Neural progenitor cell (in vitro differentiated cells): ENCODE results near the gene ALPK1. TPM values are rescaled to one million over a fixed set of nuclear protein-coding genes. Genes with fewer than 3 reads are reported as not detected.

Experiments
- DNase-seq: peaks from one replicate; pipeline ENCODE4 v3.0.0-alpha.2; 2016; ENCODE audit warnings: low spot score
- H2AFZ ChIP-seq: fragments of 200-600 bp; sonication (generic); replicated peaks from 2 replicates; pipeline ENCODE4 v1.6.1; 2016; ENCODE audit warnings: antibody characterized with exemption
- H3F3A ChIP-seq: fragments of 200-600 bp; sonication (generic); 2 replicates; pipeline ENCODE4 v1.6.1; 2016; ENCODE audit warnings: antibody characterized with exemption, low read depth
- H3K27ac ChIP-seq: fragments of 200-600 bp; sonication (generic); 2 replicates; pipeline ENCODE4 v1.5.1; 2016; ENCODE audit warnings: mild to moderate bottlenecking
- H3K27me3 ChIP-seq: fragments of 200-600 bp; sonication (generic); 2 replicates; pipeline ENCODE4 v1.6.1; 2016; ENCODE audit warnings: mild to moderate bottlenecking, moderate library complexity
- H3K36me3 ChIP-seq: fragments of 200-600 bp; sonication (generic); 2 replicates; pipeline ENCODE4 v1.5.1; 2016
- H3K4me1 ChIP-seq: fragments of 200-600 bp; sonication (generic); 2 replicates; pipeline ENCODE4 v1.6.1; 2016; ENCODE audit warnings: mixed run types
- H3K4me2 ChIP-seq: fragments of 200-600 bp; sonication (generic); 2 replicates; pipeline ENCODE4 v1.6.1; 2016
- H3K4me3 ChIP-seq: fragments of 200-600 bp; sonication (generic); 2 replicates; pipeline ENCODE4 v1.5.1; 2016
- H3K79me2 ChIP-seq: fragments of 200-600 bp; sonication (generic); 2 replicates; pipeline ENCODE4 v1.6.1; 2016; ENCODE audit warnings: low read depth
- H3K9ac ChIP-seq: fragments of 200-600 bp; sonication (generic); 2 replicates; pipeline ENCODE4 v1.6.1; 2016
- H3K9me3 ChIP-seq: fragments of 200-600 bp; sonication (generic); 2 replicates; pipeline ENCODE4 v1.5.1; 2016; ENCODE audit warnings: low read depth
- H4K20me1 ChIP-seq: fragments of 200-600 bp; sonication (generic); 2 replicates; pipeline ENCODE4 v1.6.1; 2016; ENCODE audit warnings: low read depth
- H3K27ac Mint-ChIP-seq: 3 replicates; pipeline ENCODE4 v1.8.0; 2021; ENCODE audit warnings: mixed read lengths
- H3K27me3 Mint-ChIP-seq: 2 replicates; pipeline ENCODE4 v1.8.0; 2022; ENCODE audit warnings: low read depth, mild to moderate bottlenecking, inconsistent platforms, moderate library complexity, mixed read lengths; ENCODE audit not compliant: insufficient read depth
- H3K36me3 Mint-ChIP-seq: 3 replicates; pipeline ENCODE4 v1.8.0; 2021; ENCODE audit warnings: mixed read lengths
- H3K4me1 Mint-ChIP-seq: 3 replicates; pipeline ENCODE4 v1.8.0; 2021; ENCODE audit warnings: mixed read lengths
- H3K4me3 Mint-ChIP-seq: 3 replicates; pipeline ENCODE4 v1.8.0; 2021; ENCODE audit warnings: mild to moderate bottlenecking, moderate library complexity, mixed read lengths
- H3K9me3 Mint-ChIP-seq: 3 replicates; pipeline ENCODE4 v1.8.0; 2020; ENCODE audit warnings: mixed read lengths
- CTCF ChIP-seq: fragments of 200-600 bp; sonication (generic); IDR thresholded peaks from 2 replicates; pipeline ENCODE4 v1.5.1; 2017; ENCODE audit warnings: antibody characterized with exemption, mild to moderate bottlenecking
- EZH2 ChIP-seq: fragments of 200-600 bp; sonication (generic); IDR thresholded peaks from 2 replicates; pipeline ENCODE4 v1.6.1; 2017; ENCODE audit warnings: antibody characterized with exemption, mild to moderate bottlenecking, moderate library complexity
- EZH2phosphoT487 ChIP-seq: fragments of 200-600 bp; sonication (generic); IDR thresholded peaks from 2 replicates; pipeline ENCODE4 v1.6.1; 2017; ENCODE audit warnings: antibody characterized with exemption
- total RNA-seq: library from RNA; depleted of rRNA; stranded (reverse); fragments of >200 nt; gene quantifications from 2 replicates; pipeline ENCODE4 v1.2.3, GENCODE V29; 2015; ENCODE audit warnings: low replicate concordance

The ALPK1 gene
- total RNA-seq, 1 donor from 2014 or later = 0.41 TPM

- Mint-ChIP-seq H3K4me3 (no peak overlapping the region), H3K36me3 (no peaks in the 10 kb centered on the region)
Measured at GRCh38 chr4:112403101-112403945, 106.2 kb downstream of the ALPK1 start.

GRCh38 chr4:112410364-112410763 is 113.2 kb downstream of the ALPK1 start:
- peaks cover 36% of the 10 kb centered on the region for H3F3A ChIP-seq
- H3K4me3 Mint-ChIP-seq = no peak overlapping the region
- H3K79me2 ChIP-seq = no peaks in the 10 kb centered on the region
- no peaks in the 10 kb centered on the region for H3K9me3 ChIP-seq
- no peak overlapping the region for H2AFZ ChIP-seq
- H3K4me2 ChIP-seq = peak overlapping the region; percentile 38
- peaks cover 6% of the 10 kb centered on the region for H3K4me1 Mint-ChIP-seq
- H3K27me3 Mint-ChIP-seq = peaks cover 2% of the 10 kb centered on the region
- no peak for TF ChIP-seq CTCF
- no peak for TF ChIP-seq EZH2phosphoT487
- no peak for TF ChIP-seq EZH2
- no peaks in the 10 kb centered on the region for H3K36me3 ChIP-seq
- no peaks in the 10 kb centered on the region for H3K9me3 Mint-ChIP-seq
- H3K4me1 ChIP-seq = peaks cover 34% of the 10 kb centered on the region
- no peak for DNase-seq
- H3K27ac ChIP-seq = no peak overlapping the region
- H3K27me3 ChIP-seq = no peaks in the 10 kb centered on the region
- no peak overlapping the region for H3K4me3 ChIP-seq
- no peaks in the 10 kb centered on the region for H4K20me1 ChIP-seq
- no peak overlapping the region for H3K27ac Mint-ChIP-seq
- no peak overlapping the region for H3K9ac ChIP-seq
- H3K36me3 Mint-ChIP-seq = no peaks in the 10 kb centered on the region

More at GRCh38 chr4:112403101-112403945, 106.2 kb downstream of the ALPK1 start:
- no peaks in the 10 kb centered on the region for H3K79me2 ChIP-seq
- no peaks in the 10 kb centered on the region for H3K27me3 ChIP-seq
- peaks cover 43% of the 10 kb centered on the region for H3F3A ChIP-seq
- peaks cover 41% of the 10 kb centered on the region for H3K4me1 ChIP-seq
- no peak overlapping the region for H3K9ac ChIP-seq
- no peaks in the 10 kb centered on the region for H3K36me3 ChIP-seq
- peaks cover 29% of the 10 kb centered on the region for H3K4me1 Mint-ChIP-seq
- no peaks in the 10 kb centered on the region for H4K20me1 ChIP-seq
- peak overlapping the region; percentile 76 for H3K4me2 ChIP-seq
- H3K27ac ChIP-seq = peak overlapping the region; percentile 95
- TF ChIP-seq CTCF (no peak), EZH2 (no peak), EZH2phosphoT487 (no peak)
- H3K9me3 Mint-ChIP-seq = no peaks in the 10 kb centered on the region
- H2AFZ ChIP-seq = no peak overlapping the region
- H3K27ac Mint-ChIP-seq = no peak overlapping the region
- H3K9me3 ChIP-seq = no peaks in the 10 kb centered on the region
- no peaks in the 10 kb centered on the region for H3K27me3 Mint-ChIP-seq
- peak overlapping the region; percentile 31 for H3K4me3 ChIP-seq
- peak; percentile 83 for DNase-seq

DNA sequence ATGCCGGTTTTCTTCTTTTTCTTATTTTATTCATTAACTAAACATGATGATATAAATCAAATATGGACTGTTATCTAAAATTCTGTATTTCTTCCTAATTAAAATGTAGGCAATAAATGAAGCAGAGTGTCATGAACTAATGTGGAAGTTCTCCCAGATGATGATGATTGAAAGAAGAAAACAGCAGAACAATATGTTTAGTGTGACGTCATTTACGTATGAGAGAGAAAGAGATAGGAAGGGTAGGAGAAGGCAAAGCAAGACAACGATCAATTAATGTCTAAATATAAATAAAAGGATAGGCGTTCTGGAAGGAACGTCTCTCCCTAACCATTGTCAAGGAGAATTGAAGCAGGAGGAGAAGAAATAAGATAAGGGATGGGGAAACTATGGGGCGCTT is 113.6 kb downstream of the ALPK1 start:
- H4K20me1 ChIP-seq = no peaks in the 10 kb centered on the region
- no peak overlapping the region for H3K4me3 Mint-ChIP-seq
- H3K27me3 Mint-ChIP-seq = peaks cover 2% of the 10 kb centered on the region
- TF ChIP-seq CTCF (no peak), EZH2phosphoT487 (no peak), EZH2 (no peak)
- H3K4me3 ChIP-seq = no peak overlapping the region
- no peaks in the 10 kb centered on the region for H3K27me3 ChIP-seq
- H3K9me3 Mint-ChIP-seq = no peaks in the 10 kb centered on the region
- peaks cover 36% of the 10 kb centered on the region for H3F3A ChIP-seq
- H3K4me2 ChIP-seq = peak overlapping the region; percentile 38
- H3K4me1 ChIP-seq = peaks cover 34% of the 10 kb centered on the region
- H3K9me3 ChIP-seq = no peaks in the 10 kb centered on the region
- no peak for DNase-seq
- peaks cover 6% of the 10 kb centered on the region for H3K4me1 Mint-ChIP-seq
- H2AFZ ChIP-seq = no peak overlapping the region
- H3K79me2 ChIP-seq = no peaks in the 10 kb centered on the region
- H3K27ac Mint-ChIP-seq = no peak overlapping the region
- no peaks in the 10 kb centered on the region for H3K36me3 Mint-ChIP-seq
- no peak overlapping the region for H3K27ac ChIP-seq
- no peaks in the 10 kb centered on the region for H3K36me3 ChIP-seq
- H3K9ac ChIP-seq = no peak overlapping the region
